Stimulated activated CD8-positive, alpha-beta memory T cell treated with anti-CD3 and anti-CD28 coated beads, Interleukin-15, amount 100 ng/mL, for 1 hour (primary cell): ENCODE results near the gene KATNB1.
"Not testable (repeated sequence)": the region's sequence is repeated elsewhere in the genome, so short reads cannot be mapped to it uniquely, and the experiment has no call there.

Experiments used
- DNase-seq: peaks from one replicate; pipeline ENCODE4 v3.0.0-alpha.2; 2020; ENCODE audit warnings: low read depth

The KATNB1 gene

GRCh38 chr16:57743458-57743857 is 7.9 kb downstream of the KATNB1 start:
- DNase-seq = no peak

DNA sequence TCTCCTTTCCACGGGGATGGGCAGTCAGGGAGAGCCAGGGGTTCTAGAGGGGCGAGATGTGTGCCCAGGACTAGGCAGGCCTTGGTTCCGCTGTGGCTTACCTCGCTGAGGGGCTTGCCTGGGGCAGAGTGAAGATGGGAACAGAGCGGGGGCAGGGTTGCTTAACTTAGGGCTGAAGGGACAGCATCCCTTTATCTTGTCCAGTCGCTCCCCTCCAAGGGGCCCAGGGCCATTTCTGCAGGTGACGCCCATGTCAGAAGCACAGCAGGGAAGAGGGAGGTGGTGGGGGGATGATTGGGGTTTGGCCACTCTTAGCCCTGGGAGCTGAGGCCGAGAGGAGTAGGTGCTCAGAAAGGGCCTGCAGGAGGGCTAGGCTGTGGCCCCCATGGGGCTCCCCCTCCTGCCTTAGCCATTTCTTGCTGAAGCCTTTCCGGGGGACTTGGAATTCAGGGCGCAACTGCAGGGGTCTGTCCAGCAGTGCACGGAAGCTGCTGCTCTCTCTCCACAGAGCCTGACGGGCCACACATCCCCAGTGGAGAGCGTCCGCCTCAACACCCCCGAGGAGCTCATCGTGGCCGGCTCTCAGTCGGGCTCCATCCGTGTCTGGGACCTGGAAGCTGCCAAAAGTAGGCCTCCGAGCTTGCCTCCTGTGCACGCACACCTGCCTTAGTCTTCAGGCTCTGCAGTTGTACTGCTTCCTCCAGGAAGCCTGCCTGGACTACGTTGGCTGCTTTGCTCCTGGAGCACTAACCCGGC is 8.5 kb downstream of the KATNB1 start:
- DNase-seq = no peak

- no peak for DNase-seq
These were observed 9.0 kb downstream of the KATNB1 start for GRCh38 chr16:57744642-57744903.

GRCh38 chr16:57745768-57746167 is 10.2 kb downstream of the KATNB1 start:
- DNase-seq = no peak

DNA sequence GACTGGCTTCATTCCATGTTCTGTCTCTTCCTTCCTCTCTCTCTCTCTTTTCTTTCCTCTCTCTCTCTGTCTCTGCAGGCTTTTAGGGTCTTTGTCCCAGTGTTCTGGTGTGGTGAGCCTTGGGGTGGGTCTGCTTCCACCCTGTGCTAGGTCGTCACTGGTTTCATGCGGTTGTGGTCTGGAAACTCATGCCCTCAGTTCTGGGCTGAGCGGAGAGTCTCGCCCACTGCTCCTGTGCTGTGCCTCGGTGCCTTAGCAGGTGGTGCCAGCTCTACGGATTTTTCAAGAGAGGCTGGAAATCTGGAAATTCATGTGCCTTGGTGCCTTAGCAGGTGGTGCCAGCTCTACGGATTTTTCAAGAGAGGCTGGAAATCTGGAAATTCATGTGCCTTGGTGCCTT is 10.7 kb downstream of the KATNB1 start:
- not testable (repeated sequence) for DNase-seq

GRCh38 chr16:57747091-57747490 is 11.5 kb downstream of the KATNB1 start:
- no peak for DNase-seq

DNA sequence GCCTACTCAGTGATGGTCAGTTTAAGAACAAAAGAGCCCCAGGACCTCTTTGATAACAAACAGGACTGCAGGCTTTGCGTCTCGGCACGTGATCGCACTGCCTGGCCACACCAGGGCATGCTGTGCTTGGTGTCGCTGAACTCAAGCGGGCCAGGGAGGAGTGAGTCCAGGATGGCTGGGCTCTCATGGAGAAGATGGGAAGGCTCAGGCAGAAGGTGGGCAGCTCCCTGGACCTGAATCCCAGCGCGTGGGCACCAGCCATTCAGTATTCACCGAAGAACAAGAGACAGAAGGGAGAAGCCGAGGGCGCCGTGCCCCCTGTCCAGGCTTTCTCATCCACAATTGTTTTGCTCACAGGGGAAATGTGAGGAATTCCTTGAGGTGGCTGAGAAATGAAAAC is 11.9 kb downstream of the KATNB1 start:
- no peak for DNase-seq

DNA sequence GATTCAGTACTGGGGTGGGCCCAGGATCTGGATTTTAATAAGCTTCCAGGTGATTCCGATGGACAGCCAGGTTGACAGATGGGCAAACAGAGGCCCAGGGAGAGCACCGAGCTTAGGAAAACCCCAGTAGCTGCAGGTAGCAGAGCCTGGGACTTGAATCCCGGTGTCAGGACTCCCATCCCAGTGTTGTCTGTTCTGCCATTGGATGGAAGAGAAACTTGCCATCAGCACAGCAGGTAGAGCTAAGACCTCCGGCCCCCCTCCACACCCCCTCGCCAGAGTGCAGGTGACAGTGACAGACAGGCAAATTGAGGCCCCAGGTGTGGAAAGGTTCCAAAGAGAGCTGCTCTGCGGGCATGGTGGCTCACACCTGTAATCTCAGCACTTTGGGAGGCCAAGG is 12.4 kb downstream of the KATNB1 start:
- no peak for DNase-seq

GRCh38 chr16:57748596-57748995 is 13.0 kb downstream of the KATNB1 start:
- DNase-seq = no peak

DNA sequence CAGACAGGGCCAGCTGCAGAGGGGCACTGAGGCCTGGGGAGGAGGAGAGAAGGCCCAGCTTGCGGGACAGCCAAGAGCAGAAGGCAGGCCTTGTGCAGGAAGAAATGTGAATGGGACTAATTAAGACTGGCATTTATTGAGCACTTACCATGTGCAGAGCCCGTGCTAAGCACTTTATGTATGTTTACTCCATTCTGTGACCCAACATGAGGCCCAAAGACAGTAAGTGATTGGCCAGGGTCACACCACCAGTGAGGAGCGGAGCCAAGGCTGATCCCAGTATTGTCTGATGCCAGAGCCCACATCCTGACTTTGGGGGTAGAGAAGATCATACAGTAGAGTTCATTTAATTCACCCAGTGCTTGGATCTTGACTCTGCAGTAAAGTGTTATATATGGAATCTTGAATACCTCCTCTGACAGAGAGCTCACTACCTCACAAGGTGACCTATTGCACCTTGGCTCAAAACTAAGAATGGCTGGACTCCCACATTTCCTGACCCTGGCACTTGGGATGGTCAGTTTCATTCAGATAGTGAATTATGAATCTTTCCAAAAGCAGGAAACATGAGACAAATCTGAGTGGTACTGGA is 13.6 kb downstream of the KATNB1 start:
- no peak for DNase-seq

DNA sequence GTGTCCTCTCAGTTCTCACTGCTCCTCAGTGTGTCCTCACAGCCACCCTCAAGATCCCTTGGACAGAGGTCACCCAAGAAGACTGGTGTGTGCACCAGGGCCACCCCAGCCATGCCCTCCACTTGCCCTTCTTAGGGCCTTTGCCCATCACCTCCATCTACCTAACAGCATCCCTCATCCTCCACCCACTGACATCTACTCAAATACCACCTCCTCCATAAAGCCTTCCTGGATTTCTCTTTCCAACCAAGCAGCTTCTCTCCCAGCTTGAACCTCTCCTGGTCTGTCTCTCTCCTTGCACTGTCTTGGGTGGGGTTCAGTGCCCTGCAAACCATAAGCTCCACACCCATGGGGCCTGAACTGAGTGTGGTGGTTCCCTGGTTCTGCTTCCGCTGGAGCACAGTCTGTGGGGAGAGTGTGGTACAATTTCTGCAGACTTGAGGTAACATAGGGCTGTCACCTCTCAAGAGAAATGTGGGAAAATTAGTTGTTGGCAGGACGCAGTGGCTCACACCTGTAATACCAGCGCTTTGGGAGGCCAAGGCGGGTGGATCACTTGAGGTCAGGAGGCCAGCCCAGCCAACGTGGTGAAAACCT is 14.4 kb downstream of the KATNB1 start:
- no peak for DNase-seq

DNA sequence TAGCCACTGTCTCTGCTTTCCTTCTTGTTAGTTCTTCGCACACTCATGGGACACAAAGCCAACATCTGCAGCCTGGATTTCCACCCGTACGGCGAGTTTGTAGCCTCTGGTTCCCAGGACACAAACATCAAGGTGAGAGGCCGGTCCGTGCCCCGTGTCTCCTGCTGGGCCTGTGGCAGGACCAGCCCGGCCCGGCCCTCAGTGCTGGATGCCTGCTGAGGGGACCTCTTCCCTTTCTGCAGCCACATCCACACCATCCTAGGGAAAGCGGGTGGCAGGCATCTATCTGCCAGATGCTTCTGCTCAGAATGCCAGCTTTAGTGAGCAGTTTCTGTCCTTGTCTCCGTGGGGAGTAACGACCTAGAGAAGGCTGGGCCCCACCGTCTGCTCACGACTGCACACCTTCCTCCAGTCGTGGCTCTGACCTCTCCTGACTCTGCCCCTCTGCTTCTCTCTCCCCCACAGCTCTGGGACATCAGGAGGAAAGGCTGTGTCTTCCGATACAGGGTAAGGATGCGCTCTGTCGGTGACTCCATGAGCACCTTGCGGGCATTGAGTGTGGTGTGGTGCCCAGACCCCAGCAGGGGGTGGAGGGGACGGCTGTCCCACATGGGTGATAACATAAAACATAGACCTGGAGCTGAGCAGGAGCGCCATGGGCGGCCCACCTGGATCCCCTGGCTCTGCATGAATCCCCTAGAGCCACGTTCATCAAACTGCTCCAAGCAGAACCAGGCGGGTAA is 15.4 kb downstream of the KATNB1 start:
- no peak for DNase-seq

GRCh38 chr16:57751539-57752202 is 16.1 kb downstream of the KATNB1 start:
- no peak for DNase-seq

DNA sequence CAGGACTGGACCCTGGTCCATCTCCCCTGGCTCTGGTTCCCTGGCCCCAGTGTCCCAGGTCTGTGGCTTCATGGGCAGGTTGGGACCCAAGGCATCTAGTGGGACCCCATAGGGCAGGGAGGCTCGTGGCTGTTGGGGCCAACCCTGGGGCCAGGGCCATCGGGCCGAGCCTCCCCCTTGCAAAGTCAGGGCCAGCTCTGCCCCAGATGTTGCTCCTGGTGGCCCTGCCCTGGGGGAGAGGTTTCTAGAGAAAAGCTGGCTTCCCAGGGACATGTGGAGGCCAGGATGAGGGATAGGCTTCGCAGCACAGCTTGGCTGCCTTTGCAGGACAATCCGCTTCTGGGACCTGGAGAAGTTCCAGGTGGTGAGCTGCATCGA is 16.6 kb downstream of the KATNB1 start:
- DNase-seq = no peak

DNA sequence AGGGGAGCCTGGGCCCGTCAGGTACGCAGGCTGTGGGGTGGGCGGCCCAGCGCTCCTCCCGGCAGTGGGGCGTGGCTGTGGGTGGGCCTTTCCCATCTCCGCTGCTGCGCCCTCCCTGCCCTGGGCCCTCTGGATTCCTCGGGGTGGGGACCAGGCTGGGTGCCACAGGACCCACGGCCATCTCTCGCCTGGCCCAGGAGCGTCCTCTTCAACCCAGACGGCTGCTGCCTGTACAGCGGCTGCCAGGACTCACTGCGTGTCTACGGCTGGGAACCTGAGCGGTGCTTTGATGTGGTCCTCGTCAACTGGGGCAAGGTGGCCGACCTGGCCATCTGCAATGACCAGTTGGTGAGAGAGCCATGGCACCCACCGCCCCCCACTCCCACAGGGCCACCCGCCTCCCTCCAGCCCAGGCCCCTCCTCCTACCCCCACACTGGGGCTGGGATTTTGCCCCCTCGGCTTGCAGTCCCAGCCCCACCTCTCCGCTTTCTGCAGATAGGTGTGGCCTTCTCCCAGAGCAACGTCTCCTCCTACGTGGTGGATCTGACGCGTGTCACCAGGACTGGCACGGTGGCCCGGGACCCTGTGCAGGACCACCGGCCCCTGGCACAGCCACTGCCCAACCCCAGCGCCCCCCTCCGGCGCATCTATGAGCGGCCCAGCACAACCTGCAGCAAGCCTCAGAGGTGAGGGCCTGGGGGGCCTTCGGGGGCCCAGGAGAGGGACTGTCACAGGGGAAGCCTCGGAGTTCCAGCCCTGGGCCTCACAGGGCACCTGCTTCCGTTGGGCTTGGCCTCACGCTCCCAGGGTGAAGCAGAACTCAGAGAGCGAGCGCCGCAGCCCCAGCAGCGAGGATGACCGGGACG is 17.2 kb downstream of the KATNB1 start:
- DNase-seq = no peak

GRCh38 chr16:57753448-57754353 is 18.1 kb downstream of the KATNB1 start:
- no peak for DNase-seq

DNA sequence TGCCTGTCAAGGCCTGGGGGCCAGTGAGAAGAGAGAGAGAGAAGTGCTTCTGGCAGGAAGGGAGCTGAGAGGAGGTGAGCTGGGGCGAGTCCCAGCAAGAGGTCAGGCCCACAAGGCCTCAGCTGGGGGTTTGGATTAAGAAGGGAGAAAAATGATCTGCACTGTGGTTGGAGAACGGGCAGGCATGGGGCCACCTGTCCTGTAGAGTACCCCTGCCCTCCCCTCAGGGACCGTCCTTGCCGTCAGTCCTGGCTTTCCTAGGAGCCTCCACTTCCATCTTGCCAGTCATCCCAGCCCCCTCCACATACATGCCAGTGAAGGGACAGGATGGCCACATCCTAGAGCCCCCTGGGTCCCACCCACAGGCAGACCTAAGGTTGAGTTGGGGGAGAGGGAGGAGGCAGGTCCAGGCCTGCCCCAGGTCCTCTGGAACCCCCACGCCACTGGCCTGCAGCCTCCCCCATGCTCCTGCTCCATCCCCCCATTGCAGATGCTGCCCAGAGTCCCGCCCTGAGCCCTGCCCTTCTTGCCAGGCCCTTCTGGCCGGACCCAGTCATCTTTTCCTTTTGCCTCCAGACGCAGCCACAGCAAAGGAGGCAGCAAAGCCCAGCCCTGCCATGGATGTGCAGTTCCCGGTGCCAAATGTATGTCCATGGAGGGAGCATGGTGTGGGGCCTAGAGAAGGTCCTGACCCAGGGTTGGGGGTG is 18.9 kb downstream of the KATNB1 start:
- DNase-seq = no peak

DNA sequence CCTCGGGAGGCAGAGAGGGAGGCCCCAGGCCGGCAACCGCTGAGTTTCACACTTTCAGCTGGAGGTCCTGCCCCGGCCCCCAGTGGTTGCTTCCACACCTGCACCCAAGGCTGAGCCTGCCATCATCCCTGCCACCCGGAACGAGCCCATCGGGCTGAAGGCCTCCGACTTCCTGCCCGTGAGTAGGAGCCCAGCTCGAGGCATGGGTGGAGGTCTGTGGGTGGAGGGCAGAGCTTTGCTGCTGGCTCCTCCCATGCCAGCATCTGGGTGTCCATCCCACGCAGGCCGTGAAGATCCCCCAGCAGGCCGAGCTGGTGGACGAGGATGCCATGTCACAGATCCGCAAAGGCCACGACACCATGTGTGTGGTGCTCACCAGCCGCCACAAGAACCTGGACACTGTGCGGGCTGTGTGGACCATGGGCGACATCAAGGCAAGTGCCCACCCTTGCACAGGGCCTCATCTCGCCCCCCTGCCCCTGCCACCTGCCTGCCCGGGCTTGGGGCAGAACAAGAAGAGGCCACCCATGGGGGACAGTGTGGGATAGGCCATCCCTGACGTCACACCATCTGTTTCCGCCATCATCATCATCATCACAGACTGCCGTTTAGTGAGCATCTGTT is 19.6 kb downstream of the KATNB1 start:
- no peak for DNase-seq

DNA sequence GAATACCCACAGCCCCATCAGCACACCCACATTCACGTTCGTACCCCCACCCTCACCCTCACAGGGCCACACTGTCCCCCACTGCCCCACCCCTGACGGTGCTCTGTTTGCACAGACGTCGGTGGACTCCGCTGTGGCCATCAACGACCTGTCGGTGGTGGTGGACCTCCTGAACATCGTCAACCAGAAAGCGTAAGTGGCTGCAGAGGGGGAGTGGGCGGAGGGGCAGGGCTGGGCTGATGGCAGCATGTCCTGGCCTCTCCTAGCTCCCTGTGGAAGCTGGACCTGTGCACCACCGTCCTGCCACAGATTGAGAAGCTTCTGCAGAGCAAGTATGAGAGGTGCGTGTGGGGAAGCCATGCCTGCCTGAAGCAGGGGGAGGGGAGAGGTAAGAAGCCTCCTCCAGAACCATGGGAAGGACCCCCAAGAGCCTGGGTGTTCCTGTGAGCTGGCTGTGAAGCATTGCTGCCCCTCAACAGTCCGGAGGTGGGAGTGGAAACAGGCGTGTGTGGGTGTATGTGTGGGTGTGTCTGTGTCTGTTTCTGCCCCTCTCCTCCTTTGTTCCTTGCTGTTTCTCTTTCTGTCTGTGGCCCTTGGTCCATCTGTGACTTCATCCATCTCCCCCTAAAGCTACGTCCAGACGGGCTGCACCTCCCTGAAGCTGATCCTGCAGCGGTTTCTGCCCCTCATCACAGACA is 20.3 kb downstream of the KATNB1 start:
- DNase-seq = no peak
